SK-N-SH treated with all-trans-retinoic acid at 6 μM for 48 hours (cell line): ENCODE data around the gene MYDGF.
A peak's percentile ranks its signal among the peaks of the same experiment; 100 is the strongest.

Experiments used
- ATAC-seq: fragments of 200-7000 bp; cut with Tn5 transposase; 3 replicates; pipeline ENCODE4 v1.9.1; 2020; ENCODE audit warnings: mild to moderate bottlenecking, moderate library complexity
- ARNTL ChIP-seq: fragments of 450-650 bp; formaldehyde crosslinking; IDR thresholded peaks from 2 replicates; pipeline ENCODE4 v1.5.0; 2020; ENCODE audit warnings: low read depth, mild to moderate bottlenecking, moderate library complexity, borderline replicate concordance
- BACH2 ChIP-seq: fragments of 250-450 bp; sonication (Bioruptor Pico); IDR thresholded peaks from 2 replicates; pipeline ENCODE4 v1.9.0; 2021; ENCODE audit warnings: mild to moderate bottlenecking, borderline replicate concordance
- CREB5 ChIP-seq: fragments of 250-450 bp; sonication (Bioruptor Pico); IDR thresholded peaks from 2 replicates; pipeline ENCODE4 v1.5.1; 2020; ENCODE audit warnings: low read depth, mild to moderate bottlenecking, moderate library complexity
- CSDC2 ChIP-seq: fragments of 250-450 bp; sonication (Bioruptor Pico); IDR thresholded peaks from 2 replicates; pipeline ENCODE4 v1.5.0; 2020; ENCODE audit warnings: mild to moderate bottlenecking, moderate library complexity
- CSRNP3 ChIP-seq: fragments of 250-450 bp; sonication (Bioruptor Pico); IDR thresholded peaks from 2 replicates; pipeline ENCODE4 v1.5.1; 2021; ENCODE audit warnings: mild to moderate bottlenecking, moderate library complexity
- GLIS3 ChIP-seq: fragments of 250-450 bp; sonication (Bioruptor Pico); IDR thresholded peaks from 2 replicates; pipeline ENCODE4 v1.5.0; 2020; ENCODE audit warnings: mild to moderate bottlenecking, moderate library complexity
- ISL1 ChIP-seq: fragments of 250-450 bp; sonication (Bioruptor Pico); IDR thresholded peaks from 2 replicates; pipeline ENCODE4 v2.1.2; 2022; ENCODE audit warnings: mild to moderate bottlenecking, moderate library complexity
- OSR1 ChIP-seq: fragments of 250-450 bp; sonication (Bioruptor Pico); IDR thresholded peaks from 2 replicates; pipeline ENCODE4 v1.8.0; 2022; ENCODE audit warnings: moderate library complexity, mild to moderate bottlenecking, inconsistent platforms
- PATZ1 ChIP-seq: fragments of 250-450 bp; sonication (Bioruptor Pico); IDR thresholded peaks from 2 replicates; pipeline ENCODE4 v1.8.0; 2020; ENCODE audit warnings: mild to moderate bottlenecking, moderate library complexity, borderline replicate concordance
- POU6F1 ChIP-seq: fragments of 250-450 bp; sonication (Bioruptor Pico); IDR thresholded peaks from 2 replicates; pipeline ENCODE4 v1.8.0; 2021; ENCODE audit warnings: low read depth, mild to moderate bottlenecking, moderate library complexity, borderline replicate concordance
- PPARA ChIP-seq: fragments of 250-450 bp; sonication (Bioruptor Pico); IDR thresholded peaks from 2 replicates; pipeline ENCODE4 v1.5.0; 2020; ENCODE audit warnings: mild to moderate bottlenecking, borderline replicate concordance
- RARB ChIP-seq: fragments of 250-450 bp; sonication (Bioruptor Pico); IDR thresholded peaks from 2 replicates; pipeline ENCODE4 v1.8.0; 2021; ENCODE audit warnings: mild to moderate bottlenecking, moderate library complexity
- SNAI2 ChIP-seq: fragments of 250-450 bp; sonication (Bioruptor Pico); IDR thresholded peaks from 2 replicates; pipeline ENCODE4 v1.5.0; 2020; ENCODE audit warnings: mild to moderate bottlenecking, moderate library complexity
- TCF4 ChIP-seq: fragments of 250-450 bp; sonication (Bioruptor Pico); IDR thresholded peaks from 2 replicates; pipeline ENCODE4 v1.8.0; 2021; ENCODE audit warnings: mild to moderate bottlenecking, moderate library complexity, borderline replicate concordance
- TOX ChIP-seq: fragments of 250-450 bp; sonication (Bioruptor Pico); IDR thresholded peaks from 2 replicates; pipeline ENCODE4 v1.8.0; 2021; ENCODE audit warnings: mild to moderate bottlenecking, moderate library complexity, borderline replicate concordance
- TSHZ2 ChIP-seq: fragments of 250-450 bp; sonication (Bioruptor Pico); IDR thresholded peaks from 2 replicates; pipeline ENCODE4 v1.5.0; 2020; ENCODE audit warnings: mild to moderate bottlenecking, moderate library complexity
- ZC3H10 ChIP-seq: fragments of 250-450 bp; sonication (Bioruptor Pico); IDR thresholded peaks from 2 replicates; pipeline ENCODE4 v1.5.1; 2021; ENCODE audit warnings: mild to moderate bottlenecking, moderate library complexity
- ZFP3 ChIP-seq: fragments of 250-450 bp; sonication (Bioruptor Pico); IDR thresholded peaks from 2 replicates; pipeline ENCODE4 v1.5.0; 2020; ENCODE audit warnings: mild to moderate bottlenecking, moderate library complexity
- ZNF565 ChIP-seq: fragments of 450-650 bp; formaldehyde crosslinking; conservative IDR thresholded peaks from 2 replicates; pipeline ENCODE4 v1.5.0; 2020; ENCODE audit warnings: low read depth, mild to moderate bottlenecking, moderate library complexity
- ZNF8 ChIP-seq: fragments of 450-650 bp; formaldehyde crosslinking; IDR thresholded peaks from 2 replicates; pipeline ENCODE4 v1.5.0; 2020; ENCODE audit warnings: mild to moderate bottlenecking, moderate library complexity

Gene MYDGF

GRCh38 chr19:4660181-4660791 is 9.9 kb downstream of the MYDGF start:
- TF ChIP-seq ZNF565 (CRISPR knock-in tag) (no peak), TOX (CRISPR knock-in tag) (no peak), ZFP3 (no peak), CSDC2 (CRISPR knock-in tag) (no peak), PPARA (CRISPR knock-in tag) (no peak), POU6F1 (CRISPR knock-in tag) (no peak), RARB (CRISPR knock-in tag) (no peak), OSR1 (CRISPR knock-in tag) (no peak), CREB5 (CRISPR knock-in tag) (no peak), TCF4 (no peak), ISL1 (CRISPR knock-in tag) (no peak), ZC3H10 (CRISPR knock-in tag) (no peak), TSHZ2 (CRISPR knock-in tag) (no peak), BACH2 (no peak), CSRNP3 (no peak), SNAI2 (no peak), GLIS3 (CRISPR knock-in tag) (no peak), ZNF8 (CRISPR knock-in tag) (no peak), ARNTL (CRISPR knock-in tag) (no peak), PATZ1 (CRISPR knock-in tag) (no peak)
- peak; percentile 30; the same call in 2 of the 3 replicates for ATAC-seq

- ATAC-seq, result no peak
- TF ChIP-seq POU6F1 (CRISPR knock-in tag), result no peak
Observed at GRCh38 chr19:4657835-4658234, 12.3 kb downstream of the MYDGF start.

- ATAC-seq, result no peak
Observed at GRCh38 chr19:4657262-4657661, 12.9 kb downstream of the MYDGF start.

More at GRCh38 chr19:4657262-4657661, 12.9 kb downstream of the MYDGF start:
- no peak for TF ChIP-seq RARB (CRISPR knock-in tag)
- TF ChIP-seq ISL1 (CRISPR knock-in tag), result no peak
- TF ChIP-seq PATZ1 (CRISPR knock-in tag), result no peak
- TF ChIP-seq ZNF8 (CRISPR knock-in tag), result no peak
